WERI-Rb-1 (cell line): ENCODE data around the gene OSBPL10.

Experiments used
- DNase-seq: peaks from one replicate; pipeline ENCODE4 v3.0.0-alpha.2; 2020
- H3K27ac ChIP-seq: fragments of 250-450 bp; sonication (Bioruptor Pico); 2 replicates; pipeline ENCODE4 v1.5.1; 2020; ENCODE audit warnings: mild to moderate bottlenecking, moderate library complexity
- H3K27me3 ChIP-seq: fragments of 250-450 bp; sonication (Bioruptor Pico); 2 replicates; pipeline ENCODE4 v1.5.1; 2021; ENCODE audit warnings: mild to moderate bottlenecking, low read depth, moderate library complexity; ENCODE audit not compliant: insufficient read depth, severe bottlenecking
- H3K36me3 ChIP-seq: fragments of 250-450 bp; sonication (Bioruptor Pico); 2 replicates; pipeline ENCODE4 v1.5.1; 2020; ENCODE audit warnings: mild to moderate bottlenecking, moderate library complexity
- H3K4me3 ChIP-seq: 2 replicates; pipeline ENCODE4 v1.5.1; 2011; ENCODE audit warnings: low read depth, mild to moderate bottlenecking, control low read depth, low read length
- H3K9me3 ChIP-seq: fragments of 250-450 bp; sonication (Bioruptor Pico); 2 replicates; pipeline ENCODE4 v1.5.1; 2021; ENCODE audit warnings: mild to moderate bottlenecking, moderate library complexity; ENCODE audit not compliant: severe bottlenecking
- CTCF ChIP-seq: IDR thresholded peaks from 2 replicates; pipeline ENCODE4 v1.5.1; 2011; ENCODE audit warnings: low read depth, mild to moderate bottlenecking, control low read depth, inconsistent platforms, low read length

OSBPL10 gene

GRCh38 chr3:31740397-31740796, 240.7 kb downstream of the OSBPL10 start:
- DNase-seq: no peak
- Histone ChIP-seq H3K27ac (no peak overlapping the region), H3K27me3 (no peaks in the 10 kb centered on the region), H3K4me3 (no peak overlapping the region), H3K9me3 (no peaks in the 10 kb centered on the region), H3K36me3 (no peaks in the 10 kb centered on the region)
- no peak for TF ChIP-seq CTCF

GRCh38 chr3:31738412-31738811, 242.7 kb downstream of the OSBPL10 start:
- H3K36me3 ChIP-seq: no peaks in the 10 kb centered on the region
- TF ChIP-seq CTCF: no peak
- H3K27me3 ChIP-seq: no peaks in the 10 kb centered on the region
- no peak for DNase-seq
- no peak overlapping the region for H3K27ac ChIP-seq
- no peak overlapping the region for H3K4me3 ChIP-seq
- H3K9me3 ChIP-seq: no peaks in the 10 kb centered on the region

- Histone ChIP-seq H3K27ac (no peak overlapping the region), H3K9me3 (no peaks in the 10 kb centered on the region), H3K4me3 (no peak overlapping the region), H3K27me3 (no peaks in the 10 kb centered on the region), H3K36me3 (no peaks in the 10 kb centered on the region)
- TF ChIP-seq CTCF: no peak
- DNase-seq: no peak
Observed at GRCh38 chr3:31735667-31736066, 245.4 kb downstream of the OSBPL10 start.

DNA sequence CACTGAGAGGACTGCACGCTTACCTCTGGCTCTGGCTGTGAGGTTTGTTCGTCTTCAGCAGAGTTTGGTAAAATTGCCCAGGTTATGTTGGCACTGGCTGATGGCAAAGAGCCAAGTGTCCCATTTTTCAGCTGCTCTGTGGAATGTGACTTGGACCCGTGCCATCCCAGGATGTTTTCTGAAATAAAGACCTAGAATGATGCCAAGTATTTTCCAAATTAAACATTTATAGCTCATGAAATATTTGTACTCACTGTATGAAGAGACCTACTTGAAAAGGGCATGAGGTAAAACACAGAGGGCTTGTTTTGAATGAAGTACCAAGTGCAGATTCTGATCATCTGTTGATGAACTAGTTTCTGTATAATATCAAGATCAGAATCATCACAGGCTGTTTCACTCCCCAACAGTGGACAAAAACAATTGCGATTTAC, 247.8 kb downstream of the OSBPL10 start:
- H3K4me3 ChIP-seq: no peak overlapping the region
- no peaks in the 10 kb centered on the region for H3K27me3 ChIP-seq
- no peak for TF ChIP-seq CTCF
- no peak overlapping the region for H3K27ac ChIP-seq
- H3K36me3 ChIP-seq: no peaks in the 10 kb centered on the region
- no peaks in the 10 kb centered on the region for H3K9me3 ChIP-seq
- no peak for DNase-seq

- no peaks in the 10 kb centered on the region for H3K36me3 ChIP-seq
- no peak for TF ChIP-seq CTCF
- H3K9me3 ChIP-seq: no peaks in the 10 kb centered on the region
- H3K27ac ChIP-seq: no peak overlapping the region
- no peaks in the 10 kb centered on the region for H3K27me3 ChIP-seq
- no peak for DNase-seq
- no peak overlapping the region for H3K4me3 ChIP-seq
Observed at GRCh38 chr3:31732548-31732947, 248.5 kb downstream of the OSBPL10 start.

DNA sequence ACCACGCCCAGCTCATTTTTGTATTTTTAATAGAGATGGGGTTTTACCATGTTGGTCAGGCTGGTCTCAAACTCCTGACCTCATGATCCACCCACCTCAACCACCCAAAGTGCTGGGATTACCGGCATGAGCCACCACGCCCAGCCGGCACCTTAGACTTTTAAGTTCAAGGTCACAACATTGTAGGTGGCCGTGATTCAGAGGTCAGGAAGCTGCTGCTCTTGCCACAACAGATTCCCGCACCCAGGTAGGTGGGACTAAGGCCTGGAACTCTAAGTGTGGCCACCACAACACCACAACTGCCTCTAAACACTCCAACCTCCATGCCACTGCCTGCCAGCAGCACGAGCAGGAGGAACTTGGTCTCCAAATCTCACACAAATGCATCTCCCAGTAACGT, 251.5 kb downstream of the OSBPL10 start:
- no peak for TF ChIP-seq CTCF
- Histone ChIP-seq H3K36me3 (no peaks in the 10 kb centered on the region), H3K4me3 (no peak overlapping the region), H3K27ac (no peak overlapping the region), H3K27me3 (no peaks in the 10 kb centered on the region), H3K9me3 (no peaks in the 10 kb centered on the region)
- DNase-seq: no peak
